GM12878 (cell line): ENCODE results near the gene SUZ12. TPM values are rescaled to one million over a fixed set of nuclear protein-coding genes. Genes with fewer than 3 reads are reported as not detected.

ENCODE experiments used
- ATAC-seq: fragments of 200-7000 bp; cut with Tn5 transposase; 3 replicates; pipeline ENCODE4 v1.9.1; 2020; ENCODE audit warnings: mild to moderate bottlenecking, moderate library complexity
- BruUV-seq: library from RNA; stranded (reverse); fragments of 400-500 nt; replicated peaks from 2 replicates; lab custom pipeline; 2021; lab: Mats Ljungman, UMichigan
- CTCF ChIA-PET: fragments of 300-600 bp; sonication (Branson Sonifier 250); formaldehyde crosslinking; extraction: SDS; loops from one replicate; lab custom pipeline; 2021; ENCODE audit warnings: inconsistent platforms; lab: Yijun Ruan, JAX
- POLR2A ChIA-PET: fragments of 350-600 bp; formaldehyde crosslinking; extraction: SDS; loops from one replicate; lab custom pipeline; 2021; ENCODE audit warnings: inconsistent platforms; lab: Charles Lee
- RAD21 ChIA-PET: fragments of 300-600 bp; sonication (Branson Sonifier 250); formaldehyde crosslinking; loops from one replicate; lab custom pipeline; 2023; ENCODE audit warnings: antibody characterized with exemption; ENCODE audit not compliant: unreplicated experiment; lab: Charles Lee
- SMC1A ChIA-PET: fragments of 300-600 bp; sonication (Branson Sonifier 250); formaldehyde crosslinking; loops from one replicate; lab custom pipeline; 2023; ENCODE audit not compliant: unreplicated experiment, uncharacterized antibody; lab: Charles Lee
- DNase-seq: peaks from one replicate; pipeline ENCODE4 v3.0.0-alpha.2; 2011; ENCODE audit warnings: low read depth, low spot score
- FAIRE-seq: peaks from 3 replicates; lab custom pipeline; 2011; peaks lifted over from hg19 to GRCh38; lab: Jason Lieb, UNC
- H2AFZ ChIP-seq: 2 replicates; pipeline ENCODE4 v1.6.0; 2011; ENCODE audit warnings: low read depth, low read length, control low read depth; ENCODE audit not compliant: control insufficient read depth
- H3K27ac ChIP-seq: 2 replicates; pipeline ENCODE4 v1.5.1; 2011; ENCODE audit warnings: control low read depth; ENCODE audit not compliant: control insufficient read depth, insufficient read depth
- H3K27me3 ChIP-seq, 2 experiments: replicated peaks in 1 of 2; 2 replicates each; pipeline versions ENCODE4 v1.6.0 to v1.6.1; 2011; ENCODE audit warnings: low read length in 1 of 2; ENCODE audit not compliant: control insufficient read depth in 2 of 2, insufficient read depth in 2 of 2
- H3K36me3 ChIP-seq, 2 experiments: 2 replicates each; pipeline ENCODE4 v1.5.1; 2011; ENCODE audit warnings: low read length in 1 of 2; ENCODE audit not compliant: control insufficient read depth in 2 of 2, insufficient read depth in 2 of 2
- H3K4me1 ChIP-seq: 2 replicates; pipeline ENCODE4 v1.6.1; 2011; ENCODE audit warnings: mild to moderate bottlenecking, low read length, moderate library complexity, mixed read lengths; ENCODE audit not compliant: control insufficient read depth, insufficient read depth
- H3K4me2 ChIP-seq: 2 replicates; pipeline ENCODE4 v1.6.0; 2011; ENCODE audit warnings: control low read depth; ENCODE audit not compliant: control insufficient read depth, insufficient read depth
- H3K4me3 ChIP-seq: fragments of 200-600 bp; sonication (generic); 2 replicates; pipeline ENCODE4 v1.5.1; 2016
- H3K79me2 ChIP-seq: 2 replicates; pipeline ENCODE4 v1.6.0; 2011; ENCODE audit warnings: low read length; ENCODE audit not compliant: control insufficient read depth, insufficient read depth
- H3K9ac ChIP-seq: 2 replicates; pipeline ENCODE4 v1.8.0; 2011; ENCODE audit warnings: low read length, control low read depth, mixed read lengths; ENCODE audit not compliant: control insufficient read depth, insufficient read depth
- H3K9me3 ChIP-seq: replicated peaks from 3 replicates; pipeline ENCODE4 v1.5.1; 2011; ENCODE audit warnings: mild to moderate bottlenecking, low read length; ENCODE audit not compliant: control insufficient read depth, insufficient read depth
- H4K20me1 ChIP-seq: 2 replicates; pipeline ENCODE4 v1.6.0; 2011; ENCODE audit not compliant: control insufficient read depth, insufficient read depth
- CBX3 ChIP-seq: fragments of 200-600 bp; sonication (generic); IDR thresholded peaks from 2 replicates; pipeline ENCODE4 v1.6.1; 2016; ENCODE audit warnings: low read depth, borderline replicate concordance
- EGR1 ChIP-seq, 2 experiments: IDR thresholded peaks; 1 replicate in 1 of 2; 2 replicates in 1 of 2; pipeline ENCODE4 v1.6.1; 2011 to 2012; ENCODE audit warnings: low read depth in 2 of 2, low read length in 2 of 2, borderline replicate concordance in 1 of 2, mild to moderate bottlenecking in 1 of 2, moderate library complexity in 1 of 2
- HDGF ChIP-seq: fragments of 450-650 bp; IDR thresholded peaks from 2 replicates; pipeline ENCODE4 v1.6.1; 2016; ENCODE audit warnings: antibody characterized with exemption
- IKZF1 ChIP-seq: fragments of 450-650 bp; conservative IDR thresholded peaks from 2 replicates; pipeline ENCODE4 v1.6.1; 2017; ENCODE audit warnings: antibody characterized with exemption, mild to moderate bottlenecking
- KLF5 ChIP-seq: fragments of 450-650 bp; IDR thresholded peaks from 2 replicates; pipeline ENCODE4 v1.6.1; 2014; ENCODE audit warnings: mild to moderate bottlenecking; ENCODE audit not compliant: partially characterized antibody
- MAX ChIP-seq: IDR thresholded peaks from 2 replicates; pipeline ENCODE4 v1.6.1; 2012; ENCODE audit warnings: low read depth, low read length, improper control_type of control experiment
- MEF2A ChIP-seq: IDR thresholded peaks from 2 replicates; pipeline ENCODE4 v1.6.1; 2011; ENCODE audit warnings: low read depth, mild to moderate bottlenecking, low read length, moderate library complexity; ENCODE audit not compliant: insufficient read depth
- MXI1 ChIP-seq: fragments of 150-350 bp; IDR thresholded peaks from 2 replicates; pipeline ENCODE4 v1.6.1; 2011; ENCODE audit warnings: low read depth, mild to moderate bottlenecking, inconsistent platforms, low read length, improper control_type of control experiment
- RAD51 ChIP-seq: fragments of 450-650 bp; IDR thresholded peaks from 2 replicates; pipeline ENCODE4 v1.6.1; 2016; ENCODE audit warnings: moderate library complexity, mild to moderate bottlenecking, inconsistent platforms
- RUNX3 ChIP-seq: IDR thresholded peaks from 2 replicates; pipeline ENCODE4 v1.6.1; 2012; ENCODE audit warnings: low read length, inconsistent platforms
- SIX5 ChIP-seq: IDR thresholded peaks from 2 replicates; pipeline ENCODE4 v1.6.1; 2011; ENCODE audit warnings: mild to moderate bottlenecking, low read depth, low read length, moderate library complexity; ENCODE audit not compliant: severe bottlenecking
- ZBTB11 ChIP-seq: fragments of 450-650 bp; formaldehyde crosslinking; IDR thresholded peaks from 2 replicates; pipeline ENCODE4 v1.5.0; 2022; ENCODE audit warnings: mild to moderate bottlenecking, missing genetic modification characterization
- WGBS: methylation state at CpG from one replicate; pipeline ENCODE4 v1.1.6; 2016; ENCODE audit warnings: low lambda C conversion rate; ENCODE audit not compliant: insufficient replicate concordance, insufficient coverage; ENCODE audit errors: missing lambda C conversion rate; 5-methylcytosine and 5-hydroxymethylcytosine counted together
- in situ Hi-C: fragments of 300-500 bp; cut with MboI; formaldehyde crosslinking; loops from 9 replicates; pipeline ENCODE4 v1.14.3; 2018; ENCODE audit warnings: mixed read lengths
- intact Hi-C: fragments of 100-400 bp; cut with micrococcal nuclease; formaldehyde crosslinking; loops from one replicate; pipeline ENCODE4 v1.14.2; 2022; ENCODE audit not compliant: unreplicated experiment
- polyA plus RNA-seq, 11 experiments: library from polyadenylated mRNA; depleted of rRNA in 4 of 11; unstranded in 6 of 11; stranded (reverse) in 5 of 11; fragments of >200 nt; fragmentation: Nextera tagmentation in 4 of 11; fragmentation: Illumina TruSeq in 1 of 11; extraction: Ambion mirVana in 4 of 11; extraction: Trizol in 1 of 11; gene quantifications; 1 replicate in 1 of 11; 2 replicates in 10 of 11; pipeline versions ENCODE4 v1.2.1 to v1.2.3, GENCODE V29; 2011 to 2016; ENCODE audit warnings: inconsistent platforms in 2 of 11, missing spikeins in 2 of 11, low read depth in 1 of 11
- total RNA-seq, 4 experiments: library from RNA; depleted of rRNA in 3 of 4; stranded (reverse); fragments of >200 nt in 3 of 4; fragmentation: Illumina TruSeq in 1 of 4; extraction: Trizol in 1 of 4; gene quantifications; 2 replicates each; pipeline versions ENCODE4 v1.2.1 to v1.2.3, GENCODE V29; 2013 to 2021
- TF ChIP-seq, protein P1 (sequence below): fragments of 450-650 bp; IDR thresholded peaks from 2 replicates; pipeline ENCODE4 v1.6.1; 2014; ENCODE audit warnings: mild to moderate bottlenecking
- TF ChIP-seq, protein P2 (sequence below): fragments of 150-350 bp; IDR thresholded peaks from 2 replicates; pipeline ENCODE4 v1.6.1; 2016; ENCODE audit warnings: low read depth, low read length
- TF ChIP-seq, protein P3 (sequence below): IDR thresholded peaks from 2 replicates; pipeline ENCODE4 v1.6.1; 2011; ENCODE audit warnings: borderline replicate concordance, low read depth, mild to moderate bottlenecking, moderate library complexity, low read length; ENCODE audit not compliant: insufficient read depth, poor library complexity, severe bottlenecking

The SUZ12 gene
- total and polyA plus RNA-seq, 10 of the 15 experiments (the other 5 are each of a cell fraction or from before 2014, with no cell fraction given) = 19.2 to 69.2 (median 34.5) TPM

- H3K9ac ChIP-seq = no peak overlapping the region
- no peaks in the 10 kb centered on the region; the same call in 1 of the 2 replicates for H3K79me2 ChIP-seq
- H3K4me2 ChIP-seq = no peak overlapping the region
- H3K27me3 ChIP-seq = no peaks in the 10 kb centered on the region
- CTCF ChIA-PET = interaction anchor here (1.2 to 2.1 kb wide), 2 partner anchors 12 to 19 kb away, joined by 3 to 11 read pairs; partner anchors contain the start of gene LRRC37B
- no peaks in the 10 kb centered on the region for H3K9me3 ChIP-seq
- H3K27ac ChIP-seq = no peak overlapping the region
- H4K20me1 ChIP-seq = no peaks in the 10 kb centered on the region
- in situ Hi-C loops (no loop called here), intact Hi-C loops (no loop called here)
- FAIRE-seq (no peak), DNase-seq (no peak), ATAC-seq (no peak)
- H3K4me1 ChIP-seq = no peaks in the 10 kb centered on the region; the same call in 1 of the 2 replicates
- BruUV-seq = no TSS peak
- POLR2A ChIA-PET = no interaction called here
- H3K4me3 ChIP-seq = no peak overlapping the region
- TF ChIP-seq MXI1 = no peak
- TF ChIP-seq EGR1 (IDR thresholded peaks at IDR 0.05; ENCODE audit: borderline replicate concordance in 1 of 2, low read depth in 2 of 2, low read length in 2 of 2) = no peak
- no peak for TF ChIP-seq MEF2A
- no peak for TF ChIP-seq RAD51
- TF ChIP-seq, protein P1, sequence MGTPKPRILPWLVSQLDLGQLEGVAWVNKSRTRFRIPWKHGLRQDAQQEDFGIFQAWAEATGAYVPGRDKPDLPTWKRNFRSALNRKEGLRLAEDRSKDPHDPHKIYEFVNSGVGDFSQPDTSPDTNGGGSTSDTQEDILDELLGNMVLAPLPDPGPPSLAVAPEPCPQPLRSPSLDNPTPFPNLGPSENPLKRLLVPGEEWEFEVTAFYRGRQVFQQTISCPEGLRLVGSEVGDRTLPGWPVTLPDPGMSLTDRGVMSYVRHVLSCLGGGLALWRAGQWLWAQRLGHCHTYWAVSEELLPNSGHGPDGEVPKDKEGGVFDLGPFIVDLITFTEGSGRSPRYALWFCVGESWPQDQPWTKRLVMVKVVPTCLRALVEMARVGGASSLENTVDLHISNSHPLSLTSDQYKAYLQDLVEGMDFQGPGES = no peak
- TF ChIP-seq SIX5 = no peak
- no peak for TF ChIP-seq HDGF
- TF ChIP-seq IKZF1 = no peak
- TF ChIP-seq, protein P2, sequence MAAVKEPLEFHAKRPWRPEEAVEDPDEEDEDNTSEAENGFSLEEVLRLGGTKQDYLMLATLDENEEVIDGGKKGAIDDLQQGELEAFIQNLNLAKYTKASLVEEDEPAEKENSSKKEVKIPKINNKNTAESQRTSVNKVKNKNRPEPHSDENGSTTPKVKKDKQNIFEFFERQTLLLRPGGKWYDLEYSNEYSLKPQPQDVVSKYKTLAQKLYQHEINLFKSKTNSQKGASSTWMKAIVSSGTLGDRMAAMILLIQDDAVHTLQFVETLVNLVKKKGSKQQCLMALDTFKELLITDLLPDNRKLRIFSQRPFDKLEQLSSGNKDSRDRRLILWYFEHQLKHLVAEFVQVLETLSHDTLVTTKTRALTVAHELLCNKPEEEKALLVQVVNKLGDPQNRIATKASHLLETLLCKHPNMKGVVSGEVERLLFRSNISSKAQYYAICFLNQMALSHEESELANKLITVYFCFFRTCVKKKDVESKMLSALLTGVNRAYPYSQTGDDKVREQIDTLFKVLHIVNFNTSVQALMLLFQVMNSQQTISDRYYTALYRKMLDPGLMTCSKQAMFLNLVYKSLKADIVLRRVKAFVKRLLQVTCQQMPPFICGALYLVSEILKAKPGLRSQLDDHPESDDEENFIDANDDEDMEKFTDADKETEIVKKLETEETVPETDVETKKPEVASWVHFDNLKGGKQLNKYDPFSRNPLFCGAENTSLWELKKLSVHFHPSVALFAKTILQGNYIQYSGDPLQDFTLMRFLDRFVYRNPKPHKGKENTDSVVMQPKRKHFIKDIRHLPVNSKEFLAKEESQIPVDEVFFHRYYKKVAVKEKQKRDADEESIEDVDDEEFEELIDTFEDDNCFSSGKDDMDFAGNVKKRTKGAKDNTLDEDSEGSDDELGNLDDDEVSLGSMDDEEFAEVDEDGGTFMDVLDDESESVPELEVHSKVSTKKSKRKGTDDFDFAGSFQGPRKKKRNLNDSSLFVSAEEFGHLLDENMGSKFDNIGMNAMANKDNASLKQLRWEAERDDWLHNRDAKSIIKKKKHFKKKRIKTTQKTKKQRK = no peak
- TF ChIP-seq, protein P3, sequence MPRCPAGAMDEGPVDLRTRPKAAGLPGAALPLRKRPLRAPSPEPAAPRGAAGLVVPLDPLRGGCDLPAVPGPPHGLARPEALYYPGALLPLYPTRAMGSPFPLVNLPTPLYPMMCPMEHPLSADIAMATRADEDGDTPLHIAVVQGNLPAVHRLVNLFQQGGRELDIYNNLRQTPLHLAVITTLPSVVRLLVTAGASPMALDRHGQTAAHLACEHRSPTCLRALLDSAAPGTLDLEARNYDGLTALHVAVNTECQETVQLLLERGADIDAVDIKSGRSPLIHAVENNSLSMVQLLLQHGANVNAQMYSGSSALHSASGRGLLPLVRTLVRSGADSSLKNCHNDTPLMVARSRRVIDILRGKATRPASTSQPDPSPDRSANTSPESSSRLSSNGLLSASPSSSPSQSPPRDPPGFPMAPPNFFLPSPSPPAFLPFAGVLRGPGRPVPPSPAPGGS = no peak
- TF ChIP-seq MAX = no peak
- no peak for TF ChIP-seq RUNX3
- no peak for TF ChIP-seq ZBTB11 (CRISPR knock-in tag)
- no peak for TF ChIP-seq KLF5
- no peak for TF ChIP-seq CBX3
- no peak overlapping the region for H2AFZ ChIP-seq
- peaks cover 0 to 4% of the 10 kb centered on the region in 2 experiments; a peak in 2 of 4 replicates for H3K36me3 ChIP-seq
- RAD21 ChIA-PET = no interaction called here
- SMC1A ChIA-PET = no interaction called here
- WGBS = 100% methylated on average over 1 of the region's 1 CpG
Measured at GRCh38 chr17:32019228-32019627, 82.4 kb downstream of the SUZ12 start.
